DMS 273 treated with DMSO at 0.1 percent for 48 hours (cell line): ENCODE data around the gene GLI1.
"Not testable (repeated sequence)": the region's sequence is repeated elsewhere in the genome, so short reads cannot be mapped to it uniquely, and the experiment has no call there.

Experiments used
- DNase-seq: peaks from one replicate; lab custom pipeline; 2025; lab: John Stamatoyannopoulos, UW

The GLI1 gene

GRCh38 chr12:57441846-57442427, 17.6 kb upstream of the GLI1 start:
- DNase-seq = no peak

DNA sequence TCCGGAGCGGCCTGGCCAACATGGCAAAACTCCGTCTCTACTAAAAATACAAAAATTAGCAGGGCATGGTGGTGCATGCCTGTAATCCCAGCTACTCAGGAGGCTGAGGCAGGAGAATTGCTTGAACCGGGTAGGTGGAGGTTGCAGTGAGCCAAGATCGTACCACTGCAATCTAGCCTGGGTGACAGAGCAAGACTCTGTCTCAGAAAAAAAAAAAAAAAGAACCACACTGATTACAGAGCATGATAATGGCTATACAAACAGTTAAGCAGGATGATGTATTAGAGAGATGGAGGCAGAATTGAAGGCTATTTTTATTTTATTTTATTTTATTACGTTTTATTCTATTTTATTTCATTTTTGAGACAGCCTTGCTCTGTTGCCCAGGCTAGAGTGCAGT, 15.2 kb upstream of the GLI1 start:
- not testable (repeated sequence) for DNase-seq

GRCh38 chr12:57444744-57445143, 14.8 kb upstream of the GLI1 start:
- no peak for DNase-seq

- DNase-seq = no peak
Observed at GRCh38 chr12:57446292-57446960, 13.2 kb upstream of the GLI1 start.

DNA sequence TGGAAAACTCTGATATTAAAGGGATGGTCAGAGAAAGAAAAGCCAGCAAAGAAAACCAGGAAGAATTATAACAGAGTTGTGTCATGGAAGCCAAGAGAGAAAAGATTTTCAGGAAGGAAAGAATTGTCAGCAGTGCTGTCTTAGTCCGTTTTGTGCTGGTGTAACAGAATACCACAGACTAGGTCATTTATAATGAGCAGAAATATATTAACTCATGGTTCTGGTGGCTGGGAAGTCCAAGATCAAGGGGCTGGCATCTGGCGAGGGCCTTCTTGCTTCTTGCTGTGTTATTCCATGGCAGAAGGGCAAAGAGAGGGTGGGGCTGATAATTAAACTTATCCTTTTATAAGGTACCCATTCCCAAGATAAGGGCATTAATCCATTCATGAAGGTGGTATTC, 10.9 kb upstream of the GLI1 start:
- no peak for DNase-seq

DNA sequence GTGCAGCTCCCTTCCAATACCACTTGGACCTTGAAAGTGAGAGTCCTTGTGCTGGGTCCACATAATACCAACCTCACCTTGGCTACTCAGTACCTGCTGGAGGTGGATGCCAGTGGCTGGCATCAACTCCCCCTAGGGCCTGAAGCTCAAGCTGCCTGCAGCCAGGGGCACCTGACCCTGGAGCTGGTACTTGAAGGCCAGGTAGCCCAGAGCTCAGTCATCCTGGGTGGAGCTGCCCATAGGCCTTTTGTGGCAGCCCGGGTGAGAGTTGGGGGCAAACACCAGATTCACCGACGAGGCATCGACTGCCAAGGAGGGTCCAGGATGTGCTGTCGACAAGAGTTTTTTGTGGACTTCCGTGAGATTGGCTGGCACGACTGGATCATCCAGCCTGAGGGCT, 10.2 kb upstream of the GLI1 start:
- no peak for DNase-seq

GRCh38 chr12:57450057-57450456, 9.5 kb upstream of the GLI1 start:
- no peak for DNase-seq

GRCh38 chr12:57451233-57451778, 8.3 kb upstream of the GLI1 start:
- DNase-seq = no peak

DNA sequence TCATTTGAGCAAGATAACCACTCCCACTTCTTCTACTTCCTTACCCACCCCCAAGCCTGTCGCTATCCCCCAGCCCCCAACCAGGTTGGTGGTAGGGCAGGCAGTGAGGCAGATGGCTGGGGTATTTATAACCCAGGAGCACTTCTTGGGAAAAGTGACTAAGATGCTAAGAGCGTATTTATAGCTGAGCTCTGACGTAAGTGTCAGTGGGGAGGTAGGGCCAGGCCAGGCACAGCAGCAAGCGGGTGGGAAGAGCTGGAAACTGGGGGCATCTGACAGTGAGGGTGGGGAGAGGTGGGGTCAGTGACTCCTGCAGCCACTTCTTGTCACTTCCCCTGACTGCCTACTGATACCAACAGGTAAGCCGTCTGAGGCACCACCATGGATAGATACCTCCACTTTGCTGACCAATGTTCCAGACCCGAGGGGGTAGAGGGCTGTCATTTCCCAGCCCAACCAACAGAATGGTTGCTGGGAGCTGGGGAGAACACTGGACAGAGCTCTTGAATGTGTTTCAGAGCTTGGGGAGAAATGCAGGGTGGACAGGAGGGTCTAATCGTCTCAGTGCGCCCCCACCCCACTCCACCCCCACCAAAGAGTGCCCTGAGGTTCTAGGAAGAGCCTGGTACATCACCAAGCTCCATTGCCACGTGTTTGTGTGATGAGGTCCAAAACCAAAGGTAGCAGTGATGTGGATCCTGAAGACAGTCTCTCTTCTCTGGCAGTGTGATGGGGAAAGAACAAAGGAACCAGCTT, 7.2 kb upstream of the GLI1 start:
- peak; percentile 71 for DNase-seq

DNA sequence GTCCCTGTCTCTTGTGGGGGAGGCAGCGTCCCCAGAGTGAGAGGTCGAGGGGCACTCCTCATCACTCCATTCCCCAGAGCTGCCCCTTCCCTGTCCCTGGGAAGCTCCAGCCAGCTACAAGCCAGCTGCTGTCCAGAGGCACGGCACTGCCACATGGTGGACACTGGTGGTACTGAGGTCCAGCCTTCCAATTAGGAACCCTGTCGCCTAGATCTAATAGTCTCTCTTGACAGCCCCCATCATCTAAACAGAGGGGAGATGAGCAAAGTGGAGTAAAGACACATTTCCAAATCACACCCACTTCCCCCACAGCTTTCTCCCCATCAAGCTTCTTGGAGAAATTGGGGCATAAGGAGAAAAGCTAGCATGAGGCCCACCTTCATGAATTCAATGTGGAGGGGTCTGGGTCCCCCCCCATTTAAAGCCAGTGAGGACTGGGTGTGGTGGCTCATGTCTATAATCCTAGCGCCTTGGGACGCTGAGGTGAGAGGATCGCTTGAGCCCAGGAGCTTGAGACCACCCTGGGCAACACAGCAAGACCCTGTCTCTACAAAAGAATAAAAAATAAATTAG, 6.6 kb upstream of the GLI1 start:
- DNase-seq = no peak

GRCh38 chr12:57454213-57454565, 5.4 kb upstream of the GLI1 start:
- DNase-seq = no peak

- DNase-seq = peak; percentile 83
Observed at GRCh38 chr12:57454566-57455373, 4.8 kb upstream of the GLI1 start, which contains the start of gene INHBE. Gene INHBE, plus strand, starts transcription at chr12:57455307. Its CDS starts 230 bp downstream, at chr12:57455537.

GRCh38 chr12:57455374-57456144, 4.0 kb upstream of the GLI1 start:
- DNase-seq = no peak

- DNase-seq = no peak
Observed at GRCh38 chr12:57456145-57456700, 3.4 kb upstream of the GLI1 start.

GRCh38 chr12:57456737-57457490, 2.7 kb upstream of the GLI1 start:
- DNase-seq = no peak

GRCh38 chr12:57458665-57459054, 925 bp upstream of the GLI1 start:
- DNase-seq = no peak

DNA sequence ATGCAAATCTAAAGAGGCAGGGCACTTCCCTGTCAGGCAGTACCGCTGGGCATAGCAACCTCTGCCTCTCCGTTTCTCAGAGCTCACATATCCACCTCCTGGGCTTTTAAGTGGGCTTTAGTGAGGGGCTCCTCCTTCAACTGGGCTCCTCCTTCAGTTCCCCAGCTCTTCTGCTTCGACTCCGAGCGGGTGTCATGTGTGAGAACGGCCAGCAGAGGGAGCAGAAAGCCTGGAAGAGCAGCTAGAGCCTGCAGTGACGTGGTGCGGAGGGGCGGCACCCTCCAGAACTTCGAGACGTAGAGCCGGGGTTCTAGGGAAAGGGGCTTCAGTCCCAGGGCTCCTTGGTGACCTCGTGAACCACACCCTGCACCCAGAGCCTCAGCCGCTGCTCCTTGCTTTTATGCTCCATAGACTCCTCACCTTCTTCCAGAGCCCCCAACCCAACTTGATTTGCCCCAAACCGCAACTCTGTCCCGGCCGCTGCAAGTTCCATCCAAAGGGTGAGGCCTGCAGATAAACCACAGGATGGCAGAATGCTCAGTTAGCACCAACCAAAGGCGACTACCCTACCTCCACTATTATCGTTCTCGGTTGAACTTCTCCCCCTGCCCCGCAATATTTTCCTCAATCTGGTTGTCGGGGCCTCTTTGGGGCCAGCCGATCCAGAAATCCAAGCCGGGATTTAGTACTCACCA, 383 bp upstream of the GLI1 start:
- peak; percentile 94 for DNase-seq

DNA sequence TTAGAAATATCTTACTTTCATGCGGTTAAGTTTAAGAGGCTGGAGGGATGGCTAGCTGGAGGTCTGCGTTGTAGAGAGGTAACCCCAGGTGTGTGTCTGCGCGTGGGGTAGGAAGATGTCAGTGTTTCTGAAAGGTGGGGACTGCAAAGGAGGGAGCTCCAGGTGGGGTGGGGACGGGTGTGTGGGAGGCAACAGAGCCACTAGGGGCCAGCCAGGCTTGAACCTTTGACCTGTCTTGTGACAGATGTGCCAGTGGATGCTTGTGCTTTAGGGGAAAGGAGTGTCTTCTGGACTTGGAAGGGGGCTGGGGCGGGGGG, 841 bp downstream of the GLI1 start:
- no peak for DNase-seq

GRCh38 chr12:57460841-57461275, 1.3 kb downstream of the GLI1 start:
- no peak for DNase-seq
